AG04449 (cell line): ENCODE data around the gene PERCC1.

Experiments
- CTCF ChIA-PET: fragments of 350-600 bp; formaldehyde crosslinking; extraction: SDS; loops from one replicate; lab custom pipeline; 2021; ENCODE audit warnings: antibody characterized with exemption; lab: Yijun Ruan, JAX
- POLR2A ChIA-PET: fragments of 400-600, 350-600 bp; formaldehyde crosslinking; extraction: SDS; loops from one replicate; lab custom pipeline; 2020; ENCODE audit warnings: antibody characterized with exemption, inconsistent platforms; lab: Yijun Ruan, JAX
- DNase-seq: peaks from one replicate; pipeline ENCODE4 v3.0.0-alpha.2; 2010; ENCODE audit warnings: low read depth, low spot score
- H3K4me3 ChIP-seq: 2 replicates; pipeline ENCODE4 v1.5.1; 2011; ENCODE audit warnings: low read depth, mild to moderate bottlenecking, control low read depth, low read length
- TF ChIP-seq, protein P1 (sequence below): IDR thresholded peaks from one replicate; pipeline ENCODE4 v1.5.1; 2011; ENCODE audit warnings: mild to moderate bottlenecking, moderate library complexity, low read length, control low read depth, inconsistent platforms; ENCODE audit not compliant: insufficient read depth; ENCODE audit errors: missing control alignments

PERCC1 gene

GRCh38 chr16:1430759-1431496 lies at the start of gene PERCC1:
Gene PERCC1 (plus strand): TSS chr16:1431078. CDS start chr16:1432594, 1,516 bp downstream.
- ChIA-PET CTCF (no interaction called here), POLR2A (no interaction called here)
- DNase-seq = no peak
- H3K4me3 ChIP-seq = no peak within 1 kb of the TSS
- TF ChIP-seq, protein P1, sequence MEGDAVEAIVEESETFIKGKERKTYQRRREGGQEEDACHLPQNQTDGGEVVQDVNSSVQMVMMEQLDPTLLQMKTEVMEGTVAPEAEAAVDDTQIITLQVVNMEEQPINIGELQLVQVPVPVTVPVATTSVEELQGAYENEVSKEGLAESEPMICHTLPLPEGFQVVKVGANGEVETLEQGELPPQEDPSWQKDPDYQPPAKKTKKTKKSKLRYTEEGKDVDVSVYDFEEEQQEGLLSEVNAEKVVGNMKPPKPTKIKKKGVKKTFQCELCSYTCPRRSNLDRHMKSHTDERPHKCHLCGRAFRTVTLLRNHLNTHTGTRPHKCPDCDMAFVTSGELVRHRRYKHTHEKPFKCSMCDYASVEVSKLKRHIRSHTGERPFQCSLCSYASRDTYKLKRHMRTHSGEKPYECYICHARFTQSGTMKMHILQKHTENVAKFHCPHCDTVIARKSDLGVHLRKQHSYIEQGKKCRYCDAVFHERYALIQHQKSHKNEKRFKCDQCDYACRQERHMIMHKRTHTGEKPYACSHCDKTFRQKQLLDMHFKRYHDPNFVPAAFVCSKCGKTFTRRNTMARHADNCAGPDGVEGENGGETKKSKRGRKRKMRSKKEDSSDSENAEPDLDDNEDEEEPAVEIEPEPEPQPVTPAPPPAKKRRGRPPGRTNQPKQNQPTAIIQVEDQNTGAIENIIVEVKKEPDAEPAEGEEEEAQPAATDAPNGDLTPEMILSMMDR = no peak

GRCh38 chr16:1381612-1382406 lies 49.1 kb upstream of the PERCC1 start:
- CTCF ChIA-PET = interaction anchor here (1.1 to 5.4 kb wide), 2 partner anchors 18 to 19 kb away, joined by 3 to 37 read pairs; no protein-coding TSS in a partner anchor
- POLR2A ChIA-PET = no interaction called here
- TF ChIP-seq, protein P1 = no peak
- H3K4me3 ChIP-seq = no peak overlapping the region
- DNase-seq = no peak

DNA sequence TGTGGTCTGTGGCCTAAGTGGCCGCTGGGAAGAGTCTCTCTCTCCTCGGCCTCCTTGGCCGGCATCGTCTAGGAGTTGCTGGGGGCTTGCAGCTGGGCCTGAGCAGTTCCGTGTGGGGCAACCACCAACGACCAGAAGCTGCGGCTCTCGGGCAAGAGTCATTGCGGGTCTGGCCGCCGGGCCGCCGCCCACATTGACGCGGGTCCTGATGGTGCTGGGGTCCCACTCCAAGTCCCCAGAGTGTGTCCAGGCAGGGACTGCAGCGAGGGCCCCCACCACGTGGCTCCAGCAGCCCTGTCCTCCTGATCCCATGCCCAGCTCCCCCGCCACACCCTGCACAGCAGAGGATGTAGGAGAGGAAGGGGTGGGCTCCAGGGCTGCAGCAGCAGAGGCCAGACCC lies 47.3 kb upstream of the PERCC1 start:
- ChIA-PET CTCF (no interaction called here), POLR2A (no interaction called here)
- no peak overlapping the region for H3K4me3 ChIP-seq
- no peak for DNase-seq
- TF ChIP-seq, protein P1 = no peak

DNA sequence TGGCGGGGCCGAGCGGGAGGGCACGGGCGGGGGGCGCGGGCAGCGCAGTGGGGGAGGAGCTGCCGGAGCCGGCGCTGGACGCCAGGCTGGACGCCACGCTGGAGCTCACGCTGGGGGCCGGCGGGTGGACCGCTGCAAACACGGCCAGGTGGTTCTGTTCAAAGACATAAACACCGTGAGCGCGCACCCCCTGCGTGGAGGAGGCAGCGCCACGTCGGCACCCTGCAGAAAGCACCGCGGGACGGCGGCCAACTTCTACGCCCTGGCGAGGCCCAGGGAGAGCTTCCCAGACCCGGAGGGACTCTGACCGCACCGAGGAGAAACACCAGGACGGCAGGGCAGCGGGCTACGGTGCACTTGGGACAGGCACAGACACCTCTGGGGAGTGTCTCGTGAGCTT lies 45.6 kb upstream of the PERCC1 start:
- ChIA-PET CTCF (interaction anchor here (1.3 kb wide), 1 partner anchor 22 kb away, joined by 4 read pairs; no protein-coding TSS in a partner anchor), POLR2A (no interaction called here)
- TF ChIP-seq, protein P1 = no peak
- H3K4me3 ChIP-seq = no peak overlapping the region
- no peak for DNase-seq

GRCh38 chr16:1387331-1387730 lies 43.5 kb upstream of the PERCC1 start:
- H3K4me3 ChIP-seq = no peak overlapping the region
- ChIA-PET POLR2A (no interaction called here), CTCF (interaction anchor here (0.6 kb wide), 1 partner anchor 31 kb away, joined by 3 read pairs; no protein-coding TSS in a partner anchor)
- TF ChIP-seq, protein P1 = no peak
- no peak for DNase-seq

GRCh38 chr16:1389762-1390161 lies 41.1 kb upstream of the PERCC1 start:
- DNase-seq = no peak
- ChIA-PET CTCF (no interaction called here), POLR2A (no interaction called here)

More at GRCh38 chr16:1389762-1390161, 41.1 kb upstream of the PERCC1 start:
- no peak overlapping the region for H3K4me3 ChIP-seq
- TF ChIP-seq, protein P1 = no peak
